Activated T-helper 1 cell treated with anti-CD3 and anti-CD28 coated beads, Interleukin-2, amount 50 U/mL, for 16 hours (primary cell): ENCODE results near the gene MACROD2.
"Not testable (repeated sequence)": the region's sequence is repeated elsewhere in the genome, so short reads cannot be mapped to it uniquely, and the experiment has no call there.

ENCODE experiments used
- DNase-seq, 2 donors: peaks; one replicate each; pipeline ENCODE4 v3.0.0-alpha.2; 2020; ENCODE audit warnings: low read depth in 1 of 2, low spot score in 1 of 2

Gene MACROD2

DNA sequence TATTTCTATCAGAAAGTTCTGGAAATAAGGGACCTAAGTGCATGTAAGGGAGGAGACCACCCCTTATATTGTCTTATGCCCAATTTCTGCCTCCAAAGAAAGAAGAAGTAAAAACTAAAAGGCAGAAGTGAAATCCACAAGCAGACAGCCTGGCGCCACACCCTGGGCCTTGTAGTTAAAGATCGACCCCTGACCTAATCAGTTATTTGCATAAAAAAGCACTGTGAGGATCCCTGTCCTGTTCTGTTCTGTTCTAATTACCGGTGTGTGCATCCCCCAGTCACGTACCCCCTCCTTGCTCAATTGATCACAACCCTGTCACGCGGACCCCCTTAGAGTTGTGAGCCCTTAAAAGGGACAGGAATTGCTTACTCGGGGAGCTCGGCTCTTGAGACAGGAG is 1812.5 kb downstream of the MACROD2 start:
- DNase-seq, result not testable (repeated sequence)

DNA sequence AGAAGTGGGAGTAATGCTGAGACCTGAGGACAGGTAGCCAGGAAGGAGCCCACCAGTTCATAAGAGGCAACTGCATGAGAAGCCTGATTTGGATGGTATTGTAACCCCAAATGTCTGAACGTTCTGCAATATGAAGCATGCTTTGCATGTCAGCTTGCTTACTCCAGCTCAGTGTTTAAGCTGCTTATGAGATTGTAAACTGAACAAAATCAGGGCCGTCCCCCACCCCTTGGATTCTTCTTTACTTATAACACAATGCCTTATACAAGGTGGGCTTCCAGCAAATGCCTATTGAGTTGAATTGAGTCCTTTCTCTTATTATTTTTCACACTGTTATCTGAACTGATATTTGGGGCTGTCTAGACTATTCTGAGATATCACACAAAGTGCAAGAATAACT is 1816.6 kb downstream of the MACROD2 start:
- DNase-seq, result no peak

DNA sequence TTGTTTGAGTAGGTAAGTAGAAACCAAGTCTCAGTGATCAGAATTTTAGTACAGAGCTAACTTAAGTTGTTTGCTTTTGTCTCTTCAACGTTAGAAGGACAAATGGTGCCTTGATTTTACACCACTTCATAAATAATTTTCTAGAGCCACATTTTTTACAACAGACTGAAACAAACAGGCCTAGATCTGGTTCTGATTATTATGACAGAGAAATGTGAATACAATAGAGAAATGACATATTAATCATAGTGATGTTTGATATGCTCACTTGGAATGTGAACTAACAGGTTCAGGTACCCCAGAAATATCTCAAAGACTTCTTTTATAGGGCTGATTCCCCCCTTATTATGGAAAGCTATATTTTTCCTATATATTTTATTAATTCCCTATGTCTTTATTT is 1817.4 kb downstream of the MACROD2 start:
- DNase-seq, result no peak

DNA sequence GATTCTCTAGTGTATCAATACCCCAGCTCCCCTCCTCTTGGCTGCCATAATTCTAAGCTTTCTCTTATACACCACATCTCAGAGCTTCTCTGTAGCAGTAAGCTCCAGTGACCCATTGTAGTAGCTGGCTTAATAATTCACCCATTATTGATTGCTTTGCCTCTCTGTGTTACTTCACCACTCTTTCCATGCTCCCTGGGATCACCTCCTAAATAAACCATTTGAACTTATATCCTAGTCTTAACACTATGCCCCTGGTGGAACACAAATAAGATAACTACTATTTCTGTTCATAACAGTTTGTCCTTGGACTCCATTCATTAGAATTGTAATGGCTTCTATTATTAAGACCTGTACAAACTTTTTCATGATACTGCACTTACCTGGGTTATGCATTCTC is 1819.0 kb downstream of the MACROD2 start:
- DNase-seq, result no peak

DNA sequence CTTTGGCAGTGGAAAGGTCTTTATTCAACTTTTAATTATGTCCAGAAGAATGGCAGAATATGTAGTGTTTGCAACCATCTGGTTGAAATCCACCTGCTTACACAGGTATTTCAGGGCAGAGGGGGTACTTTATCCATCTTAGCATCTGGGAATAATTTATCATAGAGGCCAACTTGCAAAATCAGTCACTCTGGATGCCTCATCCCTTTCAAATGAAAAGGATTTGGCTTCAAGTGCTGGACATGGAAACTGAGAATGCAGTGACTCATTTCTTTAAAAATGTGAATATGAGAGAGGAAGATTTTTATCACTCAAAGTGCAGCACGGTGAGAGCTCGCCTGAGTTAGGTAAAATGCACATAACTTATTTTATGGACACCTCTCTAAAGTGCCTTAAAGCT is 1819.6 kb downstream of the MACROD2 start:
- no peak for DNase-seq

DNA sequence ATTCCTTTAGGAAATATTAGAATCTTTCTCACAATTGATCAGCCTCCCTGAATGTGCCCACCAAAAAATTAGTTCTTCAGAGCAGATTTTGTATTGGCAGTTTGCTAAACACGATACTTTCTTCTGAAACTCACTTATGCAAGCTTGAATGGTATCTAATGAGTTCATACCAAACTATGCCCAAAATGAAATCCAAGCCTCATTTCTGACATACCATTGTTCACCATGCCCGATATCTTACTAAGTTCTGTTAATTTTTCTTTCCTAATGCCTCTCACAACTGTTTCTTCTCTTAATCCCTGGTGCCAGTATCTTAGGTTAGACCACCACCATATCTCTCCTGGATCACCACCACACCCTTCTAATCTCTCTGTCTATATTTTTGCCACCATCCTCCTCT is 1822.0 kb downstream of the MACROD2 start:
- no peak for DNase-seq

DNA sequence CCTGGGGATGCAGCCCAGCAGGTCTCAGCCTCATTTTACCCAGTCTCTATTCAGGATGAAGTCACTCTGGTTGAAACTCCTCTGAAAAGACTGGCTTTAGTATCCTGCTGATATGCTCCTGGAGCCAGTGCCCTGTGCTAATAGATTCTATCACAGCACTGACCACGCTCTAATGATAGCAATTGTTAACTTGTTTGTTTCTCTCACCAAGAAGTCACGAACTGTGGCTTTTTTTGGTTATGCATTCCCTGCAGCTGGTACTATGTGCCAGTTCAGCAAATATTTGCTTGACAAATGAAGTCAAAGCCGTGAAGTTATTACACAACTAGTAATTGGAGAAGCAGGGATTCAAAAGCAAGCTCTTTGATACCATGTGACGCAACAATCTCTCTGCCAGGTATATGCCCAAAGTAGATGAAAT is 1823.3 kb downstream of the MACROD2 start:
- DNase-seq, result no peak

DNA sequence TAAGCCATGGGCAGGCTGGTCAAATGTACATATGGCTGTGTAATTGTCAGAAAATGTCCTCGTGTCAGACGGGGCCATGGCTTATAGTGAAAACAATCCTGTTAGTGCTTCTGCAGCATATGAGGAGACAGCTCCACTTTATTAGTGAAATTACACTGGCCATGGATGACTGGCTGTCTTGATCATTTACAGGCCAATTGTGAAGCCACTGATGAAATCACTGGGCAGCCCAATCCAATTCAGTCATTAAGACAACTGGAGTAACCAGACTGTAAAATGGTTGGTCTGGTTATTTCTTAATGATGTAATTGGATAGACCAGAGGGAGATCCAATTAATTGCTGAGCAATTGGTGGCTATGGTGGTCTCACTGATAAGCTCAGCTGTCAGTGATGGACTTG is 1828.4 kb downstream of the MACROD2 start:
- no peak for DNase-seq

DNA sequence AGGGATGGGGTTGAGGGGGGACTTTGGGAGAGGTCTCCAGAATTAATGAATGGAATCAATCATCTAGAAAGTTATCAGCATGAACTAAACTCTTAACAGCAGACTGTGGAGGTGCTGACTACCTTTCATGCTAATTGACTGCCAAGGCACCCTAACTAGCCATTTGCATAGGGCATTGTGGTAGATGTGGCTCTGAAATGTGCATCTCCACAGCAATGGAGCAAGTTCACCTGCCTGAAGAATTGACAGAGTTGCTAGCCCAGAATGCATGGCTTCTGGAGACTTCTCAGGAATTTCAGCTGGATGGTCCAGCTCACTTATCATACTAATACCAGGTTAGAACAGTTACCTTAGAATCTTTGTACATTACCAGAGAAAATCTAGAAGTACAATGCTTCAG is 1832.3 kb downstream of the MACROD2 start:
- DNase-seq, result no peak

DNA sequence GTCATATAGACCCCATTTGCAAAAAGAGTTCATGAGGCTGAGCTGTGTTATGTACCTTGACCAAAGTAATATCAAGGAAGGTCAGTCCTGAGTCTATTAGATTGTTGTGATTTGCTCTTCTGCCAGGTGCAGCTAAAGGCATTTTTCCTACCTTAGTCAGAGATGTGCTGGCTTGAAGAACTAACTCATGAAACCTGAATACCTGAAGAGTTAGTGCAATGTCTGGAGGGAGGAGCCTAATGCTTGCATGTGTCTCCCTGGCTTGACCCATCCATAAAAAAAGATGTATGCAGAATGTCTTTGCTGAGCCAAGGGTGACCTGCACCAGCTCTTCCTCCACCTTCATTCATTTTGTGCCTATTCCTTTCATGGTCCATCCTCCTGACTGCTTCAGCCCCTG is 1835.9 kb downstream of the MACROD2 start:
- no peak for DNase-seq

DNA sequence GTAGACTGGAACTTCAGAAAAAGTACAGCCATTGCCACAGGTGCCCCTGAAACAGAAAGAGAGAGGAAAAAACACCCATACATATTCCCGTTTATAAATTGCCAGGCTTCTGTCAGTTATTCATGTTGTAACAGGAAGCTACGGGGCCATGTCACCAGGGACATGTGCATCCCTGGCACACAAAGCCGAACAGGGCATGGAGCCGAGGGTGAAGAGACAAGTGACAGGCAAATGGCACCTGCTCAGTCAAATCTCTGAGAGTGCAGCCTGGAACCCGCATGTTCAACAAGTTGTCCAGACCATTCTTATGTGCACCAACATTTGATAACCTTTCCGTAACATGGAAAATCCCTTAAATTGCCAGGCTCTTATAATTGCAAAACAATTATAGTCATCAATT is 1837.2 kb downstream of the MACROD2 start:
- DNase-seq, result no peak

DNA sequence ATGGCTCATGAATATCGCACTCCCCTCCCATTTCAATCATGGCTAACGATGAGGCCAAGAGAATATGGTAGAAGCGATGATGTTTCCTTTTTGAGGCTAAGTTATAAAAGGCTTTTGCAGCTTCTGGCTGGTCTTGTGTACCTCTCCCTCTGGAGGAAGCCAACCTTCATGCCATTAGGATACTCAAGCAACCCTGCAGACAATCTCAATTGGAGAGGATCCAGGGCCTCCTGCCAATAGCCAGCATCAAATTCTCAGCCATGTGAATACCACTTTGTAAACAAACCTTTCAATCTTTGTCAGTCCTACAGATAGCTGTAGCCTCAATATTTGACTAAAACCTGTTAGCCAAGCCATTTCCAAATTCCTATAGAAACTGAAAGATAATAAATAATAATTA is 1839.5 kb downstream of the MACROD2 start:
- no peak for DNase-seq

DNA sequence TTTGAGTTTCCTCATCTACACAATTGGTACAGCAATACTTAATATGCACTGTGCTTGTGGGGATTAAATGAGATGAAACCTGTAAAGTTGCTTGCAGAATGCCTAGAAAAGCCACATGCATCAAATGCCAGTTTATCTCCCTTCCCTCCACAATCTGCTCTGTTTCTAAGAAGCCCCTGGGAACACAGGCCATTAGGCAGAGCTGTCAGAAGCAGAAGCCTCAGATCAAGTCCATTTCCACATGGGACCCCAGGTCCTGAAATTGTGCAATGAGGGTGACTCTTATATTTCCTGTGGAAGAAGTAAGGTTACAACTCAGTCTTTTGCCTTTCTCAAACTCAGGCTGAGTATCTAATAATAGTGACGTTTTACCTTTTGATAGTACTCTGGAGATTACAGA is 1840.5 kb downstream of the MACROD2 start:
- DNase-seq, result no peak

DNA sequence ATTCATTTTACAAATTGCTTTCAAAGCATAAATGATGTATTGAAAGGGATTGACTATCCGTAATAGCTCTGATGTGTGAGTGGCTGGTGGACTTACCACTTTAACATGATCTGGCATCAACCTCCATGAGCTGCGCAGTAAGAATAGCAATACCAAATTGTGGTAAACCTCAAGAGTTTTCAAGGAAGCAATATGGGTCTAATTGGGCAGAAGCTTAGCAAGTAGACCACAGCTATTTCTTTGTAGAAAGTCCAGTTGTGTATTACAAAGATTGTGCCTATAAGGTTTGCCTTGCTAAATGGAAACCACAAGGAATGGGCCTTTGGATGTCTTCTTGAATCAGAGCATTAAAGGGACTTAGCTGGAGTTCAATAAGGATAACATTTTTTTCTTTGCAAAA is 1841.3 kb downstream of the MACROD2 start:
- no peak for DNase-seq

DNA sequence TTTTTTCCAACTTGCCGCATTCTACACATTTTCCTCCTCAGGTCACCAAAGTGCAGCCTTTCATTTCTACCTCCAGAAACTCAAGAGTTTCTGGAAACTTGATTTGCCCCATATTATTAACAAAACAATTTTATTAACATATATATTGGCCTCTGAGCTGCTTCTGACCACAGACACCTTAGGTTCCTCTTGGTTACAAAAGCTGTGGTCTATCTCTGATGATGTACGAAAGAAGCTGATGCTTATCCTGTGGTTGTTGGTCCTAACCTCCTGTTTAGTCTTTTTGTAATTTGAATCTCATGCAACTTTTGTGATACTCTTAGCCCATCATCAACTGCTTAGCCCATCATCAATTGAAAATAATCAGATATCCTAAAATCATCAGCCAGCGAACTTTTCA is 1842.2 kb downstream of the MACROD2 start:
- DNase-seq, result no peak

DNA sequence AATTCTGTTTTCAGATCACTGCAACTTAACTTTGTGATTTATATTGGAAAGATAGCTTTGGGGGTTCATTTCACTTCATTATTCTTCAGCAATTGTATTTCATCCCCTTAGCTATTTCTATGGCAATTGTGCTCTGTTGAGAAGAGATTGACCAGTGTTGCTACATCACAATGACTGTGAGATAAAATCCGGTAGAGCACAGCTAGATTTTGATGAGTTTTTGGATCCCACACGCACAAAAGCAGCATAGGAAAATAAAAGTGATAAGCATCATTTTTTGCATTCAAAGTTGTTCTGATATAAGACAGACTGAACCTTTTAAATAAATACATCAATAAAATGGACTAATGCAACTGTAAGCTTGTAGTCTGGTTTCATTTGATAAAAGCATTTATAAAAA is 1843.2 kb downstream of the MACROD2 start:
- no peak for DNase-seq

DNA sequence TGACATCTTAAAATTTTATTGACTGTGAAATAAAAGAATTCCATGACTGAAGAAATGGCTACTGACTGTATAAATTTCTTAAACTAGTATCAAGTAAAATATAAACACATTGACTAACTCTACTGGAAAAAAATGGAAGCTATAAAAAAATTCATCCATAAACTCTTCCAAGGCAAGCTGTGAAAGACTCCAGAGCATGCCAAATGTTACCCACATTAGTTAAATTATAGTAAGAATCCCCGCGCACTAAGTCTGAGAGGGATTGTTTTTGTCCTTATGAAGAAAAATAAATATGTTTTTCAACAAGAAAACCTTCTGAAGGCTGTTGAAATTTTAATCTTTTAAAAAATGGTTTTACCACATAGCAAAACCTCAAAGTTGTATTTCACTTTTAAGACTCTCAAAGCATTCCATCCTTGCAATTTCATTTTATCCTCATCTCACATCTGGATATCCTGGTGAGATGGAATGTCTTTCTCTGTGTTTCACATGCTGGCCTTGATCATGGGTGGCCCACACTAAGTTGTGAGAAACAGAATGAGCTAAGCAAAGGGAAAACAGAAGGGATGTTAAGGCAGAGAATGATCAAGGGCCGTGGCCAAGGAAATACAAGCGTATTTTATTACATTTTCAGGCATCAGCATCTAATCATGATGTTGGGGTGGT is 1845.5 kb downstream of the MACROD2 start:
- DNase-seq, result no peak

DNA sequence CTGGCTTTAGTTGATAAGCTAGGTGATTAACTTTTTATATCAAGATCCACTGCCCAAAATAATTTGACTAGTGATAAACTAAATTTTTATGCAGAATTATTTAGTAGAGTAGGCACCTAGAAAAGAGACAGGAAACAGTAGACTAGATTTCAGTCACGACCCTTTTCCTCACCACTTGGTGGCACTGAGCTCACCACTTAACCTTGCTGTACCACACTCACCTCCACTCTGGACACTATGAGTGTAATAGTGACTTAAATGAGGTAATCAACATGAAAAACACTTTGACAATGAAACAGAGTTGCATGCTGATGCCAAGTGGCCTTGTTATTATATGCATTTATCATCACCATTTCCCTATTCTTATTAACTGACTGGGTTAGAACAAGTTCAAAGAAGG is 1847.6 kb downstream of the MACROD2 start:
- no peak for DNase-seq

DNA sequence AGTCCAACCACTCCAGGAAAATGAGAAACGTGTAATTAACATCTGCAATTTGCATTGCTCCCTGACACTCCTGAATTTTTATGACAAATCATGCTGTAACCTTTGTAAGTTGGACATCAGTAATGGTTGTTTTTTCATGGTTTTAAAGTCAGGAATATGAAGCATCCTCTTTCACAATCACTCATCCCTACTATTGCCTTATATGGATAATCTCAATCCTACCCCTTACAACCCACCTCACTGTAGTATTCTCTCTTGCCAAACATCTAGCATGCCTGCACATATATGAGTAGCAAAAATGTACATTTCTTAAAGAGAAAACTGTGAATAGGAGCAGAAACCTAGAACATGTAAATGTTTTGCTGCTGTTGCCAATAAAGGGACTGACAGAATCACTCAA is 1848.5 kb downstream of the MACROD2 start:
- DNase-seq, result no peak

DNA sequence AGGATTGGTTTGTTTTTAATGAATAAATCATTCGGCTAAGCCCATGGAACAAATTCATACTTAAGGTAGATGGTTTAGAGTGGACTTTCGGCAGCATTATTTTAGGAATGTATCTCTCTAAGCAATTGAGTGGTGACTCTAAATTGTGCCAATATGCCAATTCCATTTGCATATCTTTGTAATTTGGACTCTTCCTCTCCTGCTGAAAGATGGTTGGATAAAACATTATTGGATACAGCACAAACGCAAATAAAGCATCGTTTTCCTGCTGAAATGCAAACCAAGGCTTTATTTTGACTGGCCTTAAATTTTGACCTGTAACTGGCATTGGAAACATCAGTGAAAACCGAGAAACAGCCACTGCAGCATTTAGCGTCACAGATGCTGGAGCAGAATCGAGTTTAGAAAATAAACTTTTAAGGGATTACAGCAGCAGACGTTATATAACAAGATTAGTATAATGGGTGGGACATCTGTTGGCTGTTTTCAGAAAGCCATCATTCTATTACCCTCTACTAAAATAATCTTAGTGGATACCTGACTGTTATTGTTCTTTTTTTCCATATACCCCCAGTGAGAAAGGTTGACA is 1852.0 kb downstream of the MACROD2 start:
- DNase-seq, result no peak

DNA sequence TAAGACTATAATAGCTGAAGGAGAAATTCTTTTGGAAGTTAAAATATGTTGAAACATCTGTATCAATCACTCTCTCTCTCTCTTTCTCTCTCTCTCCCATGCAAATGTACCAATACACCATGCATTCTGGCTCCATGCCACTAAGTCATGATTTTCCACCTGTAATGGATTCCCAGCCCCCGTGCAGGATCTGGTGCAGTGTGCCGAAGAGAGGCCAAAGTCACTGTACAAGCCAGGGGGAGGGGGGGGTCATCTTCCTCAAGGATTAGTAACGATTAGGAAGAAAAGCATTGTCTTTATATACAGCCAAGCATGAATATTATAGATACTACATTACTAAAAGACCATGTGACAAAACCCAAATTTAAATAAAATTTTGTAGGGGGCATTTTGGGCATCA is 1852.8 kb downstream of the MACROD2 start:
- DNase-seq, result no peak

DNA sequence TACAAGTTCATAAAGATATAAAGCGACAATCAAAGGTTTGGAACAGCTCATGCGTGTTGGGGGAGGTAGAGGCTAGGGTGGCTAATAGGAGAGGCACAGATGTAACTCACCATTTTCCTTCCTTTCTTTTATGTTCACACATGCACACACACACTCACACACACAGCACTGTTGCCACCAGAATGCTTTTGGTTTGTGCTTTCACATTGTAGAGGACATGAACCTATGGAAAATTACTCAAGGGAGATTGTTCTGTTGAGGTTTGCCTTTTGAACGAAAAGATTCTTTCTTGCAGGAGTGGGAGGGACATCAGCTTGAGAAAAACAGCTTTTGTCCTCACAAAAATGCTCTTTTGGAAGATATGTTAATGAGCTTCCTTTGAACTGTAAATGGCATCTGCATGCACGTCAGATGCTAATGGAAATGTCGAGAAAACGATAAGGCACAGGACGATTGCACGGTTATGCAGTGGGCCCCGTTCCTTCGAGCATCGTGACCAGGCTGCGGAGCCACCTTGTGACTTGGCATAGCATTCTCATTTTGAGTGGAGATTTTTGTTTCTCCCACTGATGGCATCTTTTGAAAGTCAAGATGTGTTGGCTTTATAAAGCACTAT is 1853.8 kb downstream of the MACROD2 start:
- DNase-seq, result no peak
